ENCODE results near the gene TEX264.

The TEX264 gene

GRCh38 chr3:51681453-51681852, 10.4 kb downstream of the TEX264 start:
- Mint-ChIP-seq H3K36me3 (ENCODE audit: low read depth) (peaks cover 22% of the 10 kb centered on the region), H3K27me3 (ENCODE audit: low read depth) (no peaks in the 10 kb centered on the region), H3K27ac (no peak overlapping the region), H3K9me3 (no peaks in the 10 kb centered on the region), H3K4me3 (no peak overlapping the region), H3K4me1 (peaks cover 27% of the 10 kb centered on the region)
- TF ChIP-seq, protein P1, sequence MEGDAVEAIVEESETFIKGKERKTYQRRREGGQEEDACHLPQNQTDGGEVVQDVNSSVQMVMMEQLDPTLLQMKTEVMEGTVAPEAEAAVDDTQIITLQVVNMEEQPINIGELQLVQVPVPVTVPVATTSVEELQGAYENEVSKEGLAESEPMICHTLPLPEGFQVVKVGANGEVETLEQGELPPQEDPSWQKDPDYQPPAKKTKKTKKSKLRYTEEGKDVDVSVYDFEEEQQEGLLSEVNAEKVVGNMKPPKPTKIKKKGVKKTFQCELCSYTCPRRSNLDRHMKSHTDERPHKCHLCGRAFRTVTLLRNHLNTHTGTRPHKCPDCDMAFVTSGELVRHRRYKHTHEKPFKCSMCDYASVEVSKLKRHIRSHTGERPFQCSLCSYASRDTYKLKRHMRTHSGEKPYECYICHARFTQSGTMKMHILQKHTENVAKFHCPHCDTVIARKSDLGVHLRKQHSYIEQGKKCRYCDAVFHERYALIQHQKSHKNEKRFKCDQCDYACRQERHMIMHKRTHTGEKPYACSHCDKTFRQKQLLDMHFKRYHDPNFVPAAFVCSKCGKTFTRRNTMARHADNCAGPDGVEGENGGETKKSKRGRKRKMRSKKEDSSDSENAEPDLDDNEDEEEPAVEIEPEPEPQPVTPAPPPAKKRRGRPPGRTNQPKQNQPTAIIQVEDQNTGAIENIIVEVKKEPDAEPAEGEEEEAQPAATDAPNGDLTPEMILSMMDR (IDR thresholded peaks at IDR 0.05; ENCODE audit: unreplicated experiment in 3 of 3), result no peak

GRCh38 chr3:51682079-51682478, 11.0 kb downstream of the TEX264 start:
- Mint-ChIP-seq H3K4me1 (peaks cover 31% of the 10 kb centered on the region), H3K4me3 (no peak overlapping the region), H3K9me3 (no peaks in the 10 kb centered on the region), H3K36me3 (ENCODE audit: low read depth) (peaks cover 22% of the 10 kb centered on the region), H3K27me3 (ENCODE audit: low read depth) (no peaks in the 10 kb centered on the region), H3K27ac (no peak overlapping the region)
- TF ChIP-seq, protein P1 (IDR thresholded peaks at IDR 0.05; ENCODE audit: unreplicated experiment in 3 of 3), result peak; percentile 75 to 83 (median 80)

DNA sequence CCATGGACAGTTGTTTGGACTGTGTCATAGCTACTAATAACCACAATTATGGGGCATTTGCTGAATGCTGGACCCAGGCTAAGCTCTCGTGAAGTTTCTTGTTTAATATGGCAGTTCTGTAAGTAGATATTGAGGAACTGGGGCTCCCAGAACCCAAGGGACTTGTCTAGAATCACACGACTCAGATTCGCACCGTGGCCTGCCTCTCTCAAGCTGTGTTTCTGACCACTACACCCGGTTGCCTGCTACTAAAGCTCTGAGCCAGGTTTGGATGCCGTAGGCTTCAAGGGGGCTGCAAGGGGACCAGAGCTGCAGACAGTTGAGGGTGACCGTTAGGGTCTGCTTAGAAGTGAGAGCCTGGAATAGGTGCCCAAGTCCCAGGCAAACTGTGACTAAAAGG, 11.5 kb downstream of the TEX264 start:
- no peaks in the 10 kb centered on the region for H3K9me3 Mint-ChIP-seq
- no peaks in the 10 kb centered on the region for H3K27me3 Mint-ChIP-seq (ENCODE audit: low read depth)
- no peak overlapping the region for H3K4me3 Mint-ChIP-seq
- peaks cover 22% of the 10 kb centered on the region for H3K36me3 Mint-ChIP-seq (ENCODE audit: low read depth)
- H3K27ac Mint-ChIP-seq, result no peak overlapping the region
- peaks cover 36% of the 10 kb centered on the region for H3K4me1 Mint-ChIP-seq
- TF ChIP-seq, protein P1 (IDR thresholded peaks at IDR 0.05; ENCODE audit: unreplicated experiment in 3 of 3), result no peak

DNA sequence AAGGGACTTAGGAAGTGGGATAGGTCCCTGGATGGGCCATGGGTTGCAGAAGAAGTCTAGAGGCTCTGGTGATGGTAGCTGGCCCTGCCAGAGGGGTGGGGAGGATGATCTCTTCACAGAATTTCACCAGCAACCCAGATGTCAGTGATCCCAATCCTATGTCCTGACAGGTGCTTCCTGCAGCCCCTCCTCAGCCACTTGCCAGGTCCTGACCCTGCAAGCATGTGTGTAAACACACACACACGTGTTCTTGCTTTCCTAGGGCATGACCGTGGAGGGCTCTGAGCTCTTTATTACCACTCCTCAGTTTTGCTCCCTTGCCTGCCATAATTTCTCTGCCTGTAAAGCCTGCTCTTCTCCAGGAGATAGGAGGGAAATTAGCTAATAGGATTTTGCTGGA, 12.5 kb downstream of the TEX264 start:
- H3K36me3 Mint-ChIP-seq (ENCODE audit: low read depth), result peaks cover 22% of the 10 kb centered on the region
- no peaks in the 10 kb centered on the region for H3K9me3 Mint-ChIP-seq
- H3K4me3 Mint-ChIP-seq, result no peak overlapping the region
- peaks cover 40% of the 10 kb centered on the region for H3K4me1 Mint-ChIP-seq
- no peak overlapping the region for H3K27ac Mint-ChIP-seq
- TF ChIP-seq, protein P1 (IDR thresholded peaks at IDR 0.05; ENCODE audit: unreplicated experiment in 3 of 3), result no peak
- H3K27me3 Mint-ChIP-seq (ENCODE audit: low read depth), result no peaks in the 10 kb centered on the region

- H3K4me1 Mint-ChIP-seq, result peaks cover 40% of the 10 kb centered on the region
These were observed 14.1 kb downstream of the TEX264 start for GRCh38 chr3:51684971-51685751.

More at GRCh38 chr3:51684971-51685751, 14.1 kb downstream of the TEX264 start:
- peaks cover 22% of the 10 kb centered on the region for H3K36me3 Mint-ChIP-seq (ENCODE audit: low read depth)
- no peaks in the 10 kb centered on the region for H3K27me3 Mint-ChIP-seq (ENCODE audit: low read depth)
- H3K4me3 Mint-ChIP-seq, result no peak overlapping the region
- TF ChIP-seq, protein P1 (IDR thresholded peaks at IDR 0.05; ENCODE audit: unreplicated experiment in 3 of 3), result no peak
- no peaks in the 10 kb centered on the region for H3K9me3 Mint-ChIP-seq
- peak overlapping the region in 1 of 3 experiments; percentile 4 for H3K27ac Mint-ChIP-seq
